Activated CD4-positive, alpha-beta memory T cell treated with anti-CD3 and anti-CD28 coated beads for 36 hours (primary cell): ENCODE results near the gene SLC1A4. TPM values are rescaled to one million over a fixed set of nuclear protein-coding genes. Genes with fewer than 3 reads are reported as not detected.
"Not testable (repeated sequence)": the region's sequence is repeated elsewhere in the genome, so short reads cannot be mapped to it uniquely, and the experiment has no call there.

Experiments used
- CTCF ChIA-PET: fragments of 350-600 bp; sonication (Branson Sonifier 250); formaldehyde crosslinking; loops from one replicate; lab custom pipeline; 2021; ENCODE audit warnings: antibody characterized with exemption, inconsistent platforms; lab: Charles Lee
- POLR2A ChIA-PET: fragments of 350-600 bp; sonication (Branson Sonifier 250); formaldehyde crosslinking; loops from one replicate; lab custom pipeline; 2021; ENCODE audit warnings: antibody characterized with exemption; lab: Charles Lee
- DNase-seq: peaks from one replicate; pipeline ENCODE4 v3.0.0-alpha.2; 2020
- H3K27ac Mint-ChIP-seq: one replicate; pipeline ENCODE4 v1.8.0; 2021; ENCODE audit warnings: mixed read lengths
- H3K27me3 Mint-ChIP-seq: one replicate; pipeline ENCODE4 v1.8.0; 2021; ENCODE audit warnings: mixed read lengths
- H3K36me3 Mint-ChIP-seq: one replicate; pipeline ENCODE4 v1.8.0; 2021; ENCODE audit warnings: mixed read lengths
- H3K4me1 Mint-ChIP-seq: one replicate; pipeline ENCODE4 v1.8.0; 2021; ENCODE audit warnings: low read depth, mixed read lengths
- H3K4me3 Mint-ChIP-seq: one replicate; pipeline ENCODE4 v1.8.0; 2021; ENCODE audit warnings: mild to moderate bottlenecking, mixed read lengths
- H3K9me3 Mint-ChIP-seq: one replicate; pipeline ENCODE4 v1.8.0; 2021; ENCODE audit warnings: mixed read lengths
- intact Hi-C: fragments of 100-400 bp; cut with micrococcal nuclease; formaldehyde crosslinking; loops from one replicate; pipeline ENCODE4 v1.15.1; 2023
- total RNA-seq, 2 experiments: library from RNA; stranded (reverse); gene quantifications; one replicate each; pipeline ENCODE4 v1.2.3, GENCODE V29; 2021

Gene SLC1A4
- total RNA-seq, 2 experiments from 2014 or later = 15.9 TPM

GRCh38 chr2:65031341-65032018 lies 42.3 kb downstream of the SLC1A4 start:
- Mint-ChIP-seq H3K9me3 (no peaks in the 10 kb centered on the region), H3K27ac (no peak overlapping the region), H3K4me1 (peaks cover 23% of the 10 kb centered on the region), H3K4me3 (no peak overlapping the region), H3K27me3 (no peaks in the 10 kb centered on the region), H3K36me3 (no peaks in the 10 kb centered on the region)
- peak; percentile 13 for DNase-seq
- ChIA-PET POLR2A (interaction anchor here (1.0 kb wide), 1 partner anchor 86 kb away, joined by 3 read pairs; no protein-coding TSS in a partner anchor), CTCF (interaction anchor here (1.0 to 14.0 kb wide), 5 partner anchors 9 to 112 kb away, joined by 3 to 232 read pairs (median 6); no protein-coding TSS in a partner anchor)
- intact Hi-C loops = loop anchor here (2.0 kb wide), 1 partner anchor 43 kb away; the partner anchor contains the start of gene SLC1A4

DNA sequence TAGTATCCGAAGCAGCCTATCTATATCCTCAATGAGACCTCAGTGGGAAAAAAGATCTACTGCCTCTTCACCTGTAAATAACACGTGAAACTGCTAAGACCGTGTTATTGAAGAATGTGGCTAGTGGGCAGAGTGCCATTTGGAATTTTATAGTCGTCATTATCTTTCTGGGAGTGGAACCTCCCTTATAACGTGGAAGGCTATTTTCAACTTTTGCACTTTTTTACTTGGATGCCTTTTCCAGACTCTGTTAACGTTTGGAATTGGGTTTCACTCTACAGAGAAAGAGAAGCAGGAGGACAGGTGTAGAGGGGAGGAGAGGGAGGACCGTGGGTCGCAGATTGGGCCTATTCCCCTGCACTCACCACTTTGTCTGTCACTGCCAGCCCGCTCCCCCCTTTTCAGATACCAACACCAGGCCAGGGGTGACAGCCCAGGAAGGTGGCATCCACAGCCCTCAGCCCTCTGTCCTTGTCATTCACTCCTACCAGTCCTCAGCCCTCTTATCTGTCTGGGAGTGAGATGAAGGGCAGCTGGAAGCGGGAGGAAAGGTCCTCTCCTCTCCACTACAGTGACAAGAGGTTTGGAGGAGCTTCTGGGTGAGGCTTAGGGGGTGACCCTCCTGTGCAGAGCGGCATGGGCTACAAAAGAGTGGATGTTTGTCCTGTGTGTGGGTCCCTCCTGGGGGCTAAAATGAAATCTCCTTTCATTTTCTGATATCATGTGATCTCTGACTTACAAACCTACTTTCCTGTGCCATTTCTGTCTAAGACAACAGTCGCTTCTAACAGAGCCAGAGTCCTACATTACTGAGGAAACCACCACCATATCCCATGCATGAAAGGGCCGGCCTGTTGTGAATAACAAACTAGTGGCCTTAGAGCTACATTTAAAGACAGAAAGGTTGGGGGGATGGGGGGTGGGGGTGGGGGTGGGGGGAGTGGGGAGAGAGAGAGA lies 43.1 kb downstream of the SLC1A4 start:
- no peak for DNase-seq
- Mint-ChIP-seq H3K27me3 (no peaks in the 10 kb centered on the region), H3K36me3 (no peaks in the 10 kb centered on the region), H3K4me1 (peaks cover 23% of the 10 kb centered on the region), H3K27ac (no peak overlapping the region), H3K4me3 (no peak overlapping the region), H3K9me3 (no peaks in the 10 kb centered on the region)
- intact Hi-C loops = loop anchor here (2.0 kb wide), 1 partner anchor 43 kb away; the partner anchor contains the start of gene SLC1A4
- ChIA-PET CTCF (interaction anchor here (1.0 to 14.0 kb wide), 3 partner anchors 23 to 113 kb away, joined by 3 to 232 read pairs (median 7); no protein-coding TSS in a partner anchor), POLR2A (interaction anchor here (1.0 kb wide), 1 partner anchor 87 kb away, joined by 3 read pairs; no protein-coding TSS in a partner anchor)

DNA sequence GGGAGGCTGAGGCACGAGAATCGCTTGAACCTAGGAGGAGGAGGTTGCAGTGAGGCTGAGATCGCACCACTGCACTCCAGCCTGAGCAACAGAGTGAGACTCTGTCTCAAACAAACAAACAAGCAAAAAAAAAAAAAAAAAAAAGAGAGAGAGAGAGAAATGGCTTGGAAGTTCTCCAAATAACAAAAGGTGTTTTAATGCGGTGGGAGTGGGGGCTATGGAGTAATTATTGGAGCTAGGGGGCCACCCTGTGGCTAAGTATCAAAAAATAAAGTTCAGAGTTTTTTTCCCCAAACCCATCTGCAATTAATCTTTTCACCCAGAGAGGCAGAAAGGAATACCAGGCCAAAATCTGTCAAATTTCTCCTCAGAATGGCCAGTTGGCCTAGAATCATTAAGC lies 44.0 kb downstream of the SLC1A4 start:
- intact Hi-C loops = loop anchor here (1.0 to 2.0 kb wide), 2 partner anchors 44 to 116 kb away; partner anchors contain the start of gene SLC1A4
- Mint-ChIP-seq H3K9me3 (no peaks in the 10 kb centered on the region), H3K36me3 (no peaks in the 10 kb centered on the region), H3K27me3 (no peaks in the 10 kb centered on the region), H3K4me1 (peaks cover 23% of the 10 kb centered on the region), H3K4me3 (no peak overlapping the region), H3K27ac (no peak overlapping the region)
- ChIA-PET POLR2A (no interaction called here), CTCF (interaction anchor here (2.0 to 14.0 kb wide), 2 partner anchors 55 to 114 kb away, joined by 5 to 232 read pairs; no protein-coding TSS in a partner anchor)
- peak; percentile 25 for DNase-seq

DNA sequence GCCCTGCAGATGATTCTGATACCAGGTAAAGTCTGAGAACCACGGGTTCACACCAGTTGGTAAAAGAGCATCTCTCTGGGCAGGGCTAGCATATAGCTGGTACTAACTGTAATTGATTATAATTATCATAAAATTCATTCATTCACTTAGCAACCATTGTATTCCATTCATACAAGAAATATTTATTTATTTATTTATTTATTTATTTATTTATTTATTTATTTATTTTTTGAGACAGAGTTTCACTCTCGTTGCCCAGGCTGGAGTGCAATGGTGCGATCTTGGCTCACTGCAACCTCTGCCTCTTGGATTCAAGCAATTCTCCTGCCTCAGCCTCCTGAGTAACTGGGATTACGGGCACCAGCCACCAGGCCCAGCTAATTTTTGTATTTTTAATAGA lies 44.5 kb downstream of the SLC1A4 start:
- H3K36me3 Mint-ChIP-seq, H3K9me3 Mint-ChIP-seq, H3K4me3 Mint-ChIP-seq, DNase-seq, H3K27me3 Mint-ChIP-seq, POLR2A ChIA-PET, H3K27ac Mint-ChIP-seq: not testable (repeated sequence)
- intact Hi-C loops = loop anchor here (1.0 to 2.0 kb wide), 2 partner anchors 45 to 116 kb away; partner anchors contain the start of gene SLC1A4
- peaks cover 23% of the 10 kb centered on the region for H3K4me1 Mint-ChIP-seq
- CTCF ChIA-PET = interaction anchor here (2.0 to 14.0 kb wide), 2 partner anchors 55 to 114 kb away, joined by 5 to 232 read pairs; no protein-coding TSS in a partner anchor

DNA sequence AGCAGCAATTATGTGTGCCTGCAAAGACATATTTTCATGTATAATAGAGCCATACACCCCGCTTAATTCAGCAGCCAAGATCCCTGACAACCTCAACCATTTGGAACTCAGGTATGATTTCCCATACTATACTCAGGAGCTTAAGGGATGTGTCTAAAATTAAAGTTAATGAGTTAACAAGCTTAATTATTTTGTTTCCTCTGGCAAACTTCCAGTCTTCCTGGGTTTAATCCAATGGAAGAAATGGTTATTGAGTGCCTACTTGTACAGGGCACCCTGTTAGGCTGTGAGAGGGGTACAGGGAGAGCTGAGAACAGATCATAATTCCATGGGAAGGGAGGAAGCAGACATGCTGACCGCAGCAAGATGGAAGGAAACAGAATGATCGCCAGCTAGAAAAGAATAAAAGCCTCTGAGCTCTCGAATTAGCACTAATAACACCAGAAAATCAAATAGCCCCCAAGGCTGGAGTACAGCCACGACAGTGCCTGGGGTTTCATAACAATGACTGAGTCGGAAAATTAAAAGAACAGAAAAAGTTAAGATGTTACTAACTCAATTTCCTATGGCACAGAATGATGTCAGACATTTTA lies 46.2 kb downstream of the SLC1A4 start:
- ChIA-PET CTCF (interaction anchor here (0.9 to 14.0 kb wide), 2 partner anchors 116 to 163 kb away, joined by 3 to 232 read pairs; no protein-coding TSS in a partner anchor), POLR2A (no interaction called here)
- no peak for DNase-seq
- Mint-ChIP-seq H3K9me3 (no peaks in the 10 kb centered on the region), H3K27me3 (no peaks in the 10 kb centered on the region), H3K36me3 (no peaks in the 10 kb centered on the region), H3K27ac (no peak overlapping the region), H3K4me3 (no peak overlapping the region), H3K4me1 (peaks cover 27% of the 10 kb centered on the region)
- intact Hi-C loops = no loop called here

DNA sequence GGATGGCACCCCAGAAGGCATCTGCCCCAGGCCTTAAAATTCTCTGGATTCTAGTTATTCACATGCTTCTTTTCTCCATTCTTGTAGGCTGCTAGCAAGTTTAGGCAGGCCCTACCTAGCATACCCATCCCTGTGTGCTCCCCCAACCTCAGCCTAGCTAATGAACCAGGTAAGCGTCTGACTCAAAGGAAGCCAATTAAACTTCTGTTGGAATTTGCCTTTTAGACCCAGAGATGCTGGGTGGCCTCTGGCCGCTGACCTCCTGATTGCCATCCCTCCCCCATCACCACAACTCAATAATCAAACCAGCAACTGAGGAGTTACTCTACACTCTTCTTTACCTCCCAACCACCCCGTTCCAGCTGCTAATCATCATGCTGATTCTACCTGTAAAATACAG lies 48.0 kb downstream of the SLC1A4 start:
- ChIA-PET POLR2A (no interaction called here), CTCF (interaction anchor here (14.0 kb wide), 1 partner anchor 118 kb away, joined by 232 read pairs; no protein-coding TSS in a partner anchor)
- no peaks in the 10 kb centered on the region for H3K9me3 Mint-ChIP-seq
- peaks cover 11% of the 10 kb centered on the region for H3K4me1 Mint-ChIP-seq
- DNase-seq = no peak
- no peaks in the 10 kb centered on the region for H3K27me3 Mint-ChIP-seq
- no peak overlapping the region for H3K27ac Mint-ChIP-seq
- no peaks in the 10 kb centered on the region for H3K36me3 Mint-ChIP-seq
- intact Hi-C loops = no loop called here
- no peak overlapping the region for H3K4me3 Mint-ChIP-seq

DNA sequence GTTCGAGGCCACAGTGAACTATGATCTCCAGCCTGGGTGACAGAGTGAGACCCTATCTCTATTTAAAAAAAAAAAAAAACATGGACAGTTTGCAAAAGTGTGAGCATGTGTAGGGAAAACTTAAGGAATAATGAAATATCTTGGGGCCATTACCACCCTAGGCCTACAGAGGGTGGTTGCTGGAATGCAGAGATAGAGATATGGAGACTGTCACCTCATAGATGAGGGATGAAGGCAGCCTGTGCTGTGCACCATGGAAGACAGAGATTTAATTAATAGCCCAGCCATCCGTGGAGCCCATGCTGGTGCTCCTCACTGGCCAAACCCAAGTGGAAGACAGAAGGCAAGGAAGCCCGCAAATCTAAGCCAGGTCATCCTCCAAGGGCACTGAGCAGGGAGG lies 50.4 kb downstream of the SLC1A4 start:
- Mint-ChIP-seq H3K36me3 (peaks cover 7% of the 10 kb centered on the region), H3K27ac (no peak overlapping the region), H3K27me3 (no peaks in the 10 kb centered on the region), H3K9me3 (peaks cover 11% of the 10 kb centered on the region), H3K4me3 (no peak overlapping the region), H3K4me1 (peaks cover 6% of the 10 kb centered on the region)
- POLR2A ChIA-PET = no interaction called here
- intact Hi-C loops = loop anchor here (1.0 to 2.0 kb wide), 3 partner anchors 51 to 122 kb away; partner anchors contain the start of gene SLC1A4
- no peak for DNase-seq
- CTCF ChIA-PET = interaction anchor here (1.0 to 14.0 kb wide), 3 partner anchors 9 to 120 kb away, joined by 3 to 232 read pairs (median 6); no protein-coding TSS in a partner anchor

DNA sequence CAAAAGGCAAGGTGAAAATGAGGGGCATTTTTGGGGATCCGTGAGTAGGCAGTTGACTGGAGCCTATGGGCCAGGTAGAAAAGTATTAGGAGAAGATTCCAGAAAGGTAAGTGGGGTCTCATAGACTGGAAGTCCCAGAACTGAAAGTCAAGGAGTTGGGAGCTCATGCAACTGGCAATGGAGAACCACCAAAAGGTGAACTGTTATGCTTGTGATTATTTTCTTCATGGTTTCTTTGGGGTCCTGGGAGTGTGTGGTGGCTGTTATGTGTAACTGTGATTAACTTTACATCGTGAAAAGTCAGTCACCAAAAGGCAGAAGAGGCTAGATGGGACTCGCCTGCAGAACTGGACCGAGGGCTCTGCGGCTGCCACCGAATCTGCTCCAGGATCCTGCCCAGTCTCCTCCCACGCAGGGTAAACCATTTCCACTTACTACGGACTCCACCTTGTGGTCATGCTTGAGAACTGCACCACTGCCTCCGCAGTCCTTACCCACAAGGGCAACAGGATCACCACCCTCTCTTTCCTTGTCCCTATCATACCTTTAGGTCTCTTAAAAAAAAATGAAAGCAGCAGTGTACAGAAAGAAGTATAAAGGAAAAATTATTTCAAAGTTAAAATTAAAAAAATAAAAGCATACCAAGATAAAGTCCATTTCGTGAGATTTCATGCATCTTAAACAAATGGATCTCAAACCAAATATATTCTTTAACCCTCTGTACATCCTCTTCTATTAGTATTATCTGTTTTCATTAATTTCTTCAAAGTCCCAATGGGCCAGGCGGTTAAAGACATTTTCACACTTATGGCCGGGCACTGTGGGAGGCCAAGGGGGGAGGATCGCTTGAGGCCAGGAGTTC lies 51.4 kb downstream of the SLC1A4 start:
- Mint-ChIP-seq H3K36me3 (peaks cover 12% of the 10 kb centered on the region), H3K27me3 (no peaks in the 10 kb centered on the region), H3K27ac (no peak overlapping the region), H3K9me3 (peaks cover 20% of the 10 kb centered on the region), H3K4me1 (peaks cover 6% of the 10 kb centered on the region), H3K4me3 (peak overlapping the region; percentile 28)
- CTCF ChIA-PET = interaction anchor here (0.7 to 14.0 kb wide), 5 partner anchors 10 to 121 kb away, joined by 3 to 232 read pairs (median 3); no protein-coding TSS in a partner anchor
- intact Hi-C loops = loop anchor here (1.0 to 2.0 kb wide), 3 partner anchors 52 to 123 kb away; partner anchors contain the start of gene SLC1A4
- POLR2A ChIA-PET = no interaction called here
- peak; percentile 85 for DNase-seq

GRCh38 chr2:65043001-65043400 lies 53.8 kb downstream of the SLC1A4 start:
- no peak overlapping the region for H3K4me3 Mint-ChIP-seq
- intact Hi-C loops = no loop called here
- H3K27ac Mint-ChIP-seq = no peak overlapping the region
- peaks cover 14% of the 10 kb centered on the region for H3K36me3 Mint-ChIP-seq
- peaks cover 6% of the 10 kb centered on the region for H3K4me1 Mint-ChIP-seq
- ChIA-PET POLR2A (interaction anchor here (0.9 kb wide), 1 partner anchor 12 kb away, joined by 3 read pairs; no protein-coding TSS in a partner anchor), CTCF (interaction anchor here (1.0 to 14.0 kb wide), 4 partner anchors 13 to 123 kb away, joined by 3 to 232 read pairs (median 10); partner anchors contain the start of gene CEP68)
- no peaks in the 10 kb centered on the region for H3K27me3 Mint-ChIP-seq
- H3K9me3 Mint-ChIP-seq = peaks cover 20% of the 10 kb centered on the region
- DNase-seq = no peak

DNA sequence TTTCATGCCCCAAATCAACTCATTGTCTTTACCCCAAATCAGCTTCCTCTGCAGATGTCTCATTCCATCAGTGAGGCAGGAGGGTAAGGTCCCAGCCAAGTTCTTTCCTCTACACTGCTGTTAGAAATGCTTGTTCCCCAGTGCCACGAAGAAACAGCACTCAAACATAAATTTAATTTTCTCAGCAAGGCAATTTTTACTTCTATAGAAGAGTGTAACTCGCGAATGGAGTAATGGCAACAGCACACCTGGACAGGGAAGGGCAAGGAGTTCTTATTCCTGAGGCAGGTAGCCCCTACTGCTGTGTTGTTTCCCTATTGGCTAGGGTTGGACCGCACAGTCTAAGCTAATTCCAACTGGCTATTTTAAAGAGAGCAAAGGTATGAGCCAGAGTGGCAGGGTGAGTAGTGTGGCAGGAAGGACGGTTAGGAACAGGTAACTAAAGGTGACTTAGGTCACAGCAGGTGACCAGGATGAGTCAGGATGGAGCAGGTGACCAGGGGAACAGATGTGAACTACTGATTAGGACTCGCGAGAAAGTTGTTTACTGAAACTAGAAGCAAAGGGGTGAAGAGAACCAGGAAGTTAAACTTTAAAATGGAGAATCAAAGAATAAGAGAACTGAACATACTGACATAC lies 55.0 kb downstream of the SLC1A4 start:
- CTCF ChIA-PET = interaction anchor here (1.1 to 14.0 kb wide), 4 partner anchors 12 to 556 kb away, joined by 4 to 232 read pairs (median 10); partner anchors contain the start of gene CEP68
- Mint-ChIP-seq H3K27ac (no peak overlapping the region), H3K36me3 (peaks cover 18% of the 10 kb centered on the region), H3K9me3 (peaks cover 25% of the 10 kb centered on the region), H3K27me3 (no peaks in the 10 kb centered on the region), H3K4me1 (peaks cover 6% of the 10 kb centered on the region), H3K4me3 (no peak overlapping the region)
- intact Hi-C loops = no loop called here
- POLR2A ChIA-PET = interaction anchor here (0.6 kb wide), 1 partner anchor 130 kb away, joined by 3 read pairs; no protein-coding TSS in a partner anchor
- no peak for DNase-seq
